ENCODE results near the gene DNAAF9. TPM values are rescaled to one million over a fixed set of nuclear protein-coding genes. Genes with fewer than 3 reads are reported as not detected.
A peak's percentile ranks its signal among the peaks of the same experiment; 100 is the strongest.

The DNAAF9 gene
- total and polyA plus RNA-seq, 4 donors: 27.2 to 45.4 (median 39.8) TPM

DNA sequence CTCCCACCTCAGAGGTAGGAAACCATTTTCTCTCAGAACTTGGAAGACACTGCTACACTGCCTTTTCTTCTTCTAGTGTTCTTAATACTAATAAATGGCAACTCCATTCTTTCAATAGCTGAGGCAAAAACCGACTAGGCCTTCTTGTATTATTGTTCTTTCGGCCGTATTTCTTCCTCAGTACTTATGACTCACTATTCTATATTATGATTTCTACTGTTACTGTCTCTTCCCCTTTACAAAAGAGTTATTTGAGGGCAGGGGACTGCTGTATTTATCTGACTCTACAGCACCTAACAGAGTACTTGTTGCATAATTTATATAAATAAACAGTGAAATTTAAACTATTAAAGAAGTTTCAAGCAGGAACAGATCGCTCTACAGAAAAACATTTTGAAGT, 3.1 kb downstream of the DNAAF9 start:
- DNase-seq (ENCODE audit: low read depth in 4 of 6, low spot score in 6 of 6): no peak
- Histone ChIP-seq H3K9me3 (ENCODE audit: control insufficient read depth, insufficient read depth, low read length) (no peaks in the 10 kb centered on the region), H3K4me1 (ENCODE audit: control insufficient read depth, insufficient read depth, low read length) (peaks cover 11% of the 10 kb centered on the region), H3K27ac (ENCODE audit: low read depth, low read length) (no peak overlapping the region), H3K4me3 (ENCODE audit: low read depth, low read length) (no peak overlapping the region), H3K27me3 (ENCODE audit: control insufficient read depth, insufficient read depth, low read length) (no peaks in the 10 kb centered on the region), H3K36me3 (ENCODE audit: control insufficient read depth, insufficient read depth, low read length) (no peaks in the 10 kb centered on the region)
- WGBS (ENCODE audit: insufficient coverage): no CpG with 5 or more reads among the region's 4 CpGs

DNA sequence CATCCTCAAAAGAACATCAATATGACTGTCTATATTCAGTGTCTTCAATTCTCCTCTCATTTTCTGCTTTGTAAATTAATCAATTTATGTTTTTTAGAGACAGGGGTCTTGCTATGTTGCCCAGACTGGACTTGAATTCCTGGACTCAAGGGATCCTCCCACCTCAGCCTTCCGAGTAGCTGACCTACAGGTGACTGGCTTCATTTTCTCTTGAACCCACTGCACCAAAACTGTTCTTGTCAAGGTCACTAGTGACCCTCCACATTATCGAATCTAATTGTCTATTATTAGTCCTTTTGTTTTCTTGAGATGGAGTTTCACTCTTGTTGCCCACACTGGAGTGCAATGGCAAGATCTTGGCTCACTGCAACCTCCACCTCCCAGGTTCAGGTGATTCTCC, 3.7 kb downstream of the DNAAF9 start:
- Histone ChIP-seq H3K27ac (ENCODE audit: low read depth, low read length) (no peak overlapping the region), H3K9me3 (ENCODE audit: control insufficient read depth, insufficient read depth, low read length) (no peaks in the 10 kb centered on the region), H3K4me3 (ENCODE audit: low read depth, low read length) (no peak overlapping the region), H3K36me3 (ENCODE audit: control insufficient read depth, insufficient read depth, low read length) (no peaks in the 10 kb centered on the region), H3K4me1 (ENCODE audit: control insufficient read depth, insufficient read depth, low read length) (peaks cover 15% of the 10 kb centered on the region), H3K27me3 (ENCODE audit: control insufficient read depth, insufficient read depth, low read length) (no peaks in the 10 kb centered on the region)
- 100% methylated on average over 1 of the region's 2 CpGs for WGBS (ENCODE audit: insufficient coverage)
- no peak for DNase-seq (ENCODE audit: low read depth in 4 of 6, low spot score in 6 of 6)

GRCh38 chr20:3402453-3402852, 5.0 kb downstream of the DNAAF9 start:
- H3K36me3 ChIP-seq (ENCODE audit: control insufficient read depth, insufficient read depth, low read length): no peaks in the 10 kb centered on the region
- no peaks in the 10 kb centered on the region for H3K27me3 ChIP-seq (ENCODE audit: control insufficient read depth, insufficient read depth, low read length)
- 93% methylated on average over 3 of the region's 6 CpGs for WGBS (ENCODE audit: insufficient coverage)
- no peak overlapping the region for H3K27ac ChIP-seq (ENCODE audit: low read depth, low read length)
- DNase-seq (ENCODE audit: low read depth in 4 of 6, low spot score in 6 of 6): no peak
- H3K4me1 ChIP-seq (ENCODE audit: control insufficient read depth, insufficient read depth, low read length): peaks cover 15% of the 10 kb centered on the region
- no peaks in the 10 kb centered on the region for H3K9me3 ChIP-seq (ENCODE audit: control insufficient read depth, insufficient read depth, low read length)
- no peak overlapping the region for H3K4me3 ChIP-seq (ENCODE audit: low read depth, low read length)

- Histone ChIP-seq H3K4me3 (ENCODE audit: low read depth, low read length) (no peak overlapping the region), H3K4me1 (ENCODE audit: control insufficient read depth, insufficient read depth, low read length) (peaks cover 11% of the 10 kb centered on the region), H3K27me3 (ENCODE audit: control insufficient read depth, insufficient read depth, low read length) (no peaks in the 10 kb centered on the region), H3K9me3 (ENCODE audit: control insufficient read depth, insufficient read depth, low read length) (no peaks in the 10 kb centered on the region), H3K36me3 (ENCODE audit: control insufficient read depth, insufficient read depth, low read length) (no peaks in the 10 kb centered on the region), H3K27ac (ENCODE audit: low read depth, low read length) (no peak overlapping the region)
- DNase-seq (ENCODE audit: low read depth in 4 of 6, low spot score in 6 of 6): peak in 2 of 6 donors; percentile 46 to 57
- no CpG with 5 or more reads among the region's 4 CpGs for WGBS (ENCODE audit: insufficient coverage)
Observed at GRCh38 chr20:3400260-3401155, 7.0 kb downstream of the DNAAF9 start.

DNA sequence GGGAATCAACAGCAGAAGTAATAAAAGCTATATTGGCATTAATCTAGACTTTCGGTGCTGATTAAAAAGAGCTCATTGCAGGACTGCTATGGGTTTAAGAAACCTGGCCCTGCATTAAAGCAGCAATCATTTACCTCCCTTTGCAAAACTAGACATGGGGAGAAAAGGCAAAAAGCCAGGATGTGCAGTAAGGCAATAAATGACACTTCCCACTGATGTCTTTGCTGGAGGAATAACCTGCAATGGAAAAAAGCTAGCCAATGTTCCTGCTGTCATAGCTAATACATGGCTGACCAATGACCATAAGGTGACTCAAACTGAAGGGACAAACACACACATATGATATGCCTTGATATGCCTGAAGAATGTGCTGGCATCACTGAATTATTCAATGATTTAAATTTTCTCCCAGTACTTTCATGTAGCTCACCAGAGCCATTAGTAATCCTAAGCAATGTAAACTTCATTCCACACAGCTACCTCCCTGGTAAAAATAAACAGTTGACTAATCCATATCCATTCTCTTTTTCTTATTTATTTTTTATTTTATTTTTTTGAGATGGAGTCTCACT, 8.7 kb downstream of the DNAAF9 start:
- H3K27me3 ChIP-seq (ENCODE audit: control insufficient read depth, insufficient read depth, low read length): no peaks in the 10 kb centered on the region
- H3K4me3 ChIP-seq (ENCODE audit: low read depth, low read length): no peak overlapping the region
- peak in 1 of 6 donors; percentile 17 for DNase-seq (ENCODE audit: low read depth in 4 of 6, low spot score in 6 of 6)
- peaks cover 11% of the 10 kb centered on the region for H3K4me1 ChIP-seq (ENCODE audit: control insufficient read depth, insufficient read depth, low read length)
- no peak overlapping the region for H3K27ac ChIP-seq (ENCODE audit: low read depth, low read length)
- H3K9me3 ChIP-seq (ENCODE audit: control insufficient read depth, insufficient read depth, low read length): no peaks in the 10 kb centered on the region
- H3K36me3 ChIP-seq (ENCODE audit: control insufficient read depth, insufficient read depth, low read length): no peaks in the 10 kb centered on the region
- WGBS (ENCODE audit: insufficient coverage): no CpG with 5 or more reads among the region's 1 CpG

- no peaks in the 10 kb centered on the region for H3K27me3 ChIP-seq (ENCODE audit: control insufficient read depth, insufficient read depth, low read length)
- H3K4me3 ChIP-seq (ENCODE audit: low read depth, low read length): no peak overlapping the region
- peaks cover 15% of the 10 kb centered on the region for H3K4me1 ChIP-seq (ENCODE audit: control insufficient read depth, insufficient read depth, low read length)
- no peak overlapping the region for H3K27ac ChIP-seq (ENCODE audit: low read depth, low read length)
- H3K36me3 ChIP-seq (ENCODE audit: control insufficient read depth, insufficient read depth, low read length): no peaks in the 10 kb centered on the region
- WGBS (ENCODE audit: insufficient coverage): 90% methylated on average over 1 of the region's 2 CpGs
- DNase-seq (ENCODE audit: low read depth in 4 of 6, low spot score in 6 of 6): no peak
- H3K9me3 ChIP-seq (ENCODE audit: control insufficient read depth, insufficient read depth, low read length): no peaks in the 10 kb centered on the region
Observed at GRCh38 chr20:3396492-3396891, 11.0 kb downstream of the DNAAF9 start.

DNA sequence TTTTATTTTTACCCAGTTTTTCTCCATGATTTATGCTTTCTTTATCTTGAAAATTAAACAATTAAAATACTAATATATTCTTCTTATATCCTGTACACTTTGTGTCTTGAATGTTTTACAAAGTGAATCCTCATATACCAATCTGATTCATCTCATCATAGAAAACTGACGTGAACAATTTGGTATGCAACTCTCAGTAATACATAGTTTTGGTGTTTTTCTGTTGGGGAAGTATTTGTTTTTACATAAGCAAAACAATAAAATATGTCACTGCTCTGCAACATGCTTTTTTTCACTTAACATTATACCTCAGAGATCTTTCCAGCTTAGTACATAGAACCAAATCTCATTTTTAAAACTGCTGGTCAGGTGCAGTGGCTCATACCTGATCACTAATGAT, 14.7 kb downstream of the DNAAF9 start:
- Histone ChIP-seq H3K27ac (ENCODE audit: low read depth, low read length) (no peak overlapping the region), H3K27me3 (ENCODE audit: control insufficient read depth, insufficient read depth, low read length) (no peaks in the 10 kb centered on the region), H3K36me3 (ENCODE audit: control insufficient read depth, insufficient read depth, low read length) (peaks cover 2% of the 10 kb centered on the region), H3K4me1 (ENCODE audit: control insufficient read depth, insufficient read depth, low read length) (peaks cover 10% of the 10 kb centered on the region), H3K4me3 (ENCODE audit: low read depth, low read length) (no peak overlapping the region), H3K9me3 (ENCODE audit: control insufficient read depth, insufficient read depth, low read length) (peaks cover 3% of the 10 kb centered on the region)
- no peak for DNase-seq (ENCODE audit: low read depth in 4 of 6, low spot score in 6 of 6)
- WGBS (ENCODE audit: insufficient coverage): no CpG with 5 or more reads among the region's 1 CpG

DNA sequence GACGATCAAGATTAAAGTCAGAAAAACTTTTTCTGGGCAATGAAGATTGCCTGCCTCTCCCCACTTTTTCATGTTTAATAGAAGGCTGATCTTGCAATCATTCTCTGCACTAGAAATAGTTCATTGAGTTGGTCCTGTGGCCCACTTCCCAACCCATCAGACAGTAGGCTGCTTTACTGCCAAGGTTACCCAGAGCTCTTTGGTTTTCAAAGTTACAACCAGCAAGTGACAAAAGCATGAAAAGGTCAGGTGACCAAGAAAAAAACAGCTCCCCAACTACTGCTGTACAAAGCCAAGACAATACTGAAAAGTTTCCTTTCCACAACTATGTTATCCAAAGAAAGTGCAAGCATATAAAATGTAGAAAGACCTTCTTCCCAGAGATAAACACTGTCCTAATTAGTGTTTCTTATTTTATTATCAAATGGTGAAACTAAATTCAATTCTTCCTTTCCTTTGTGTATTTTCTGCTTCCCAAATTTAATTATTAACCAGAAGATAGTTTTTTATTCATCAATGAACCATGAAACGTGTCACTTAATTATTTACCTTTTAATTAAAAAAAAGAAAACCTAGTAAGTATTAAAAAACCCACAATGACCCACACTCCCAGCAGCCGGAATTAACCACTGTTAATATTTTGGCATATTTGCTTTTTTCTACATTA, 16.6 kb downstream of the DNAAF9 start:
- peaks cover 3% of the 10 kb centered on the region for H3K9me3 ChIP-seq (ENCODE audit: control insufficient read depth, insufficient read depth, low read length)
- no CpG with 5 or more reads among the region's 3 CpGs for WGBS (ENCODE audit: insufficient coverage)
- H3K4me1 ChIP-seq (ENCODE audit: control insufficient read depth, insufficient read depth, low read length): peaks cover 10% of the 10 kb centered on the region
- peaks cover 2% of the 10 kb centered on the region for H3K36me3 ChIP-seq (ENCODE audit: control insufficient read depth, insufficient read depth, low read length)
- H3K27me3 ChIP-seq (ENCODE audit: control insufficient read depth, insufficient read depth, low read length): no peaks in the 10 kb centered on the region
- DNase-seq (ENCODE audit: low read depth in 4 of 6, low spot score in 6 of 6): peak in 4 of 6 donors; percentile 33 to 72 (median 47)
- H3K4me3 ChIP-seq (ENCODE audit: low read depth, low read length): no peak overlapping the region
- peak overlapping the region; percentile 47 for H3K27ac ChIP-seq (ENCODE audit: low read depth, low read length)

DNA sequence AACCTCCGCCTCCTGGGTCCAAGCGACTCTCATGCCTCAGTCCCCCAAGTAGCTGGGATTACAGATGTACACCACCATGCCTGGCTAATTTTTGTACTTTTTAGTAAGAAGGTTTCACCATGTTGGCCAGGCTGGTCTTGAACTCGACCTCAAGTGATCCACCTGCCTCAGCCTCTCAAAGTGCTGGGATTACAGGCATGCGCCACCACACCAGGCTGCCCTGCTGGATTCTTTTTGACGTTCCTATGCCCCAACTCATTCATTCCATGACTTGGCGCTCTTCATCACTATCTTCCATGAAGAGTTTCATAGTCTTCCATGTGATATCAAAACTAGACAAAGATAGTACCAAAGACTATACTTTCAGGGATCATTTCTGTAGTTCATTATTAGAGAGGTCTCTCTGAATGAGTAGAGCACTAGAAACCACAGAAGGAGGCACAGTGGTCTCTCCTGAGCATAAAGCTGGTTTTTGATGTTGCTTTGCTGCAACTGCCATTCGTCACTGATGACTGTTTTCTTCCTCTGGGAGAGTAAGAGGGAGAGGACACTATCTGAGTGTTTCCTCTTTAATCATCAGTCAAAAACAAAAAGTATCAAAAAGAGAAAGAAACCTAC, 23.5 kb downstream of the DNAAF9 start:
- Histone ChIP-seq H3K4me1 (ENCODE audit: control insufficient read depth, insufficient read depth, low read length) (peaks cover 12% of the 10 kb centered on the region), H3K27ac (ENCODE audit: low read depth, low read length) (no peak overlapping the region), H3K9me3 (ENCODE audit: control insufficient read depth, insufficient read depth, low read length) (peaks cover 6% of the 10 kb centered on the region), H3K36me3 (ENCODE audit: control insufficient read depth, insufficient read depth, low read length) (peaks cover 14% of the 10 kb centered on the region), H3K27me3 (ENCODE audit: control insufficient read depth, insufficient read depth, low read length) (no peaks in the 10 kb centered on the region), H3K4me3 (ENCODE audit: low read depth, low read length) (no peak overlapping the region)
- no peak for DNase-seq (ENCODE audit: low read depth in 4 of 6, low spot score in 6 of 6)
- 94% methylated on average over 4 of the region's 7 CpGs for WGBS (ENCODE audit: insufficient coverage)

Data from spinal cord (tissue), 10 donors.